GM21717 (cell line): ENCODE measurements around the gene PPP4R4.

Experiments
- ATAC-seq: cut with Tn5 transposase; IDR thresholded peaks from one replicate; pipeline ENCODE4 v1.9.1; 2021; ENCODE audit warnings: mild to moderate bottlenecking, moderate library complexity; ENCODE audit not compliant: unreplicated experiment

The PPP4R4 gene

GRCh38 chr14:94173885-94174603 lies at the start of gene PPP4R4:
Gene PPP4R4, plus strand, starts transcription at chr14:94174322. Its CDS starts 144 bp downstream, at chr14:94174466.
- ATAC-seq = peak; percentile 79

- no peak for ATAC-seq
Observed at GRCh38 chr14:94124582-94125377, 49.3 kb upstream of the PPP4R4 start.

GRCh38 chr14:94125659-94126418 lies 48.3 kb upstream of the PPP4R4 start:
- no peak for ATAC-seq

GRCh38 chr14:94126419-94126677 lies 47.8 kb upstream of the PPP4R4 start:
- no peak for ATAC-seq

- no peak for ATAC-seq
Observed at GRCh38 chr14:94126800-94127199, 47.3 kb upstream of the PPP4R4 start.

- no peak for ATAC-seq
Observed at GRCh38 chr14:94127330-94127729, 46.8 kb upstream of the PPP4R4 start.

GRCh38 chr14:94128216-94128839 lies 45.8 kb upstream of the PPP4R4 start:
- no peak for ATAC-seq

- peak; percentile 95 for ATAC-seq
Observed at GRCh38 chr14:94129111-94129757, 44.9 kb upstream of the PPP4R4 start, which contains the start of gene IFI27L2. Gene IFI27L2, minus strand, starts transcription at chr14:94129604. Its CDS starts 40 bp downstream, at chr14:94129564.

- no peak for ATAC-seq
Observed at GRCh38 chr14:94129758-94130414, 44.2 kb upstream of the PPP4R4 start.

GRCh38 chr14:94132285-94132887 lies 41.7 kb upstream of the PPP4R4 start:
- no peak for ATAC-seq

- ATAC-seq = no peak
Observed at GRCh38 chr14:94135476-94135875, 38.6 kb upstream of the PPP4R4 start.

- peak; percentile 81 for ATAC-seq
Observed at GRCh38 chr14:94136575-94137331, 37.4 kb upstream of the PPP4R4 start.

GRCh38 chr14:94138251-94138650 lies 35.9 kb upstream of the PPP4R4 start:
- ATAC-seq = no peak

- no peak for ATAC-seq
Observed at GRCh38 chr14:94139006-94139405, 35.1 kb upstream of the PPP4R4 start.

- ATAC-seq = no peak
Observed at GRCh38 chr14:94139421-94139820, 34.7 kb upstream of the PPP4R4 start.

GRCh38 chr14:94142247-94142646 lies 31.9 kb upstream of the PPP4R4 start:
- ATAC-seq = no peak

- ATAC-seq = no peak
Observed at GRCh38 chr14:94142836-94143235, 31.3 kb upstream of the PPP4R4 start.

- ATAC-seq = no peak
Observed at GRCh38 chr14:94143239-94143638, 30.9 kb upstream of the PPP4R4 start.

GRCh38 chr14:94143711-94144110 lies 30.4 kb upstream of the PPP4R4 start:
- no peak for ATAC-seq
